Measurements from ENCODE around the gene LIPN.
"Not testable (repeated sequence)": the region's sequence is repeated elsewhere in the genome, so short reads cannot be mapped to it uniquely, and the experiment has no call there.

Gene LIPN, protein sequence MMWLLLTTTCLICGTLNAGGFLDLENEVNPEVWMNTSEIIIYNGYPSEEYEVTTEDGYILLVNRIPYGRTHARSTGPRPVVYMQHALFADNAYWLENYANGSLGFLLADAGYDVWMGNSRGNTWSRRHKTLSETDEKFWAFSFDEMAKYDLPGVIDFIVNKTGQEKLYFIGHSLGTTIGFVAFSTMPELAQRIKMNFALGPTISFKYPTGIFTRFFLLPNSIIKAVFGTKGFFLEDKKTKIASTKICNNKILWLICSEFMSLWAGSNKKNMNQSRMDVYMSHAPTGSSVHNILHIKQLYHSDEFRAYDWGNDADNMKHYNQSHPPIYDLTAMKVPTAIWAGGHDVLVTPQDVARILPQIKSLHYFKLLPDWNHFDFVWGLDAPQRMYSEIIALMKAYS

DNA sequence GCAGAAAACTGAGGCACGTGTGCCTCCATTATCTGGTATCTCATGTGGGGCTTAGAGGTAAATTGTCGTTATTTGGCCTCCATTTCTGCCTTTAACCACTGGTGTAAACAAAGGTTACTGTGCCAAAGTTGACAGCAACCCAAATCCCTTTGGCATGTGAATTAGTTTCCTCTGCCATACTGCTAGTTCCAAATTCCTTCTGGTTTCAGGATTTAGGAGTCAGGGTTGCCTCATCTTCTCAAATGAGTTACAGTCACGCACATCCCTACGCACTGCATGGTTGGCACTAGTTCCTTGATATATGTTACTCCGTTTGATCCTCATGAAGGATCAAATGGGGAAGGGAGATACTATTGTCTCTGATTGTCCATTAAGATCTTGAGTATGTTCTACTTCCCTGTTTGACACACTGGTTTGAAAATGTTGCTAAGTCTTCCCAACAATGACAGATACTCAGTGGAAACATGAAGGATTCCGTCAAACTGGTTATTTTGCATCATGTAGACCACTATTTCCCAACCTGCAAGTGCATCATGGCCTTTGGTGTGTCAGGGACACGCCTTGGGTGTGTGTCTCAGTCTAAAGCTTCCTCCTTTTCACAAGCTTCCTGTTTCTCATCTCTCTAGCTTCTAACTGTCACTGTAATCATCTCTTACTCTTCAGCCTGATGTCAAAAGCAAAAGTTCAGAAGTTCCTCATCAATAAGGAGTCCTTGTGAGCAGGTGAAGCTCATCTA, at the start of gene LIPN:
Gene LIPN, plus strand, starts transcription at position 655 of the 736 bp plus-strand sequence. CDS start 1,386 bp downstream, outside the sequence.
- no peak for DNase-seq (ENCODE audit: low read depth)

GRCh38 chr10:88715517-88715916, 44.3 kb upstream of the LIPN start:
- no peak for DNase-seq (ENCODE audit: low read depth)

DNA sequence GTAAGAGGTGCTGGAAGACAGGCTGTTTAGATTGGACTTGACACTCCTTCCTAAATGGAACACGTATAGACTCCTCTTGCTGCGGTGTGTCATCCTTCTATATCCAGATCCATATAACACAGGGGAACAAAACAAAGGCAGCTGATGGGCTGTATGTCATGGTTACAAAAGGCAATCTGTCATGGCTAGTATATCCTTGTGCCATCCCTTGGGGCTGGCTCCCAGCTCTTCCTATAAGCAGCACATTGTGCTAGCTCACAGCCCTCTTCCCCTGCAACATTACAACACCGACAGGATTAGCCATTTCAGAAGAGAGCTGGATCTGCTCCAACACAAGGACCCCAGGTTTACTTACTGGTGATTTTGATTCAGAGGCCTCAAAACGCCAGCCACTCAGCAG, 38.4 kb upstream of the LIPN start:
- DNase-seq (ENCODE audit: low read depth), result no peak

DNA sequence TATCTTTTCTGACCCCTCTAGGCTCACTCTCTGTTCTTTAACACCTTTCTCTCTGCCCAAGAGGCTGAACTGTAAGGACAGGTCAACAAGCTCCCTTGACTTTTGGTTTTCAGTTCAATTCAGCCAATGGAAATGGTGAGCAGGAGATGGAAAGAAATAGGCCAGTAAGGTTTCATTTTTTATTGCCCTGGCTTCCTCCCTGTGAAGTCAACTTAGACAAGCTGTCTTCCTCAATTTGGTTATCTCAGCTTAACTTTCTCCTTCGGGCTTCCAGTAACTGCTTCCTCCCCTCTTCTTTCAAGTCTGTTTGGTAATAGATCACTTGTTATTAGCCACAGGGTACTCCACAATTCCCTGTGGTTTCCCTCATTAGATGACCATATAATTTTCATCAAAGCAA, 34.0 kb upstream of the LIPN start:
- DNase-seq (ENCODE audit: low read depth), result no peak

DNA sequence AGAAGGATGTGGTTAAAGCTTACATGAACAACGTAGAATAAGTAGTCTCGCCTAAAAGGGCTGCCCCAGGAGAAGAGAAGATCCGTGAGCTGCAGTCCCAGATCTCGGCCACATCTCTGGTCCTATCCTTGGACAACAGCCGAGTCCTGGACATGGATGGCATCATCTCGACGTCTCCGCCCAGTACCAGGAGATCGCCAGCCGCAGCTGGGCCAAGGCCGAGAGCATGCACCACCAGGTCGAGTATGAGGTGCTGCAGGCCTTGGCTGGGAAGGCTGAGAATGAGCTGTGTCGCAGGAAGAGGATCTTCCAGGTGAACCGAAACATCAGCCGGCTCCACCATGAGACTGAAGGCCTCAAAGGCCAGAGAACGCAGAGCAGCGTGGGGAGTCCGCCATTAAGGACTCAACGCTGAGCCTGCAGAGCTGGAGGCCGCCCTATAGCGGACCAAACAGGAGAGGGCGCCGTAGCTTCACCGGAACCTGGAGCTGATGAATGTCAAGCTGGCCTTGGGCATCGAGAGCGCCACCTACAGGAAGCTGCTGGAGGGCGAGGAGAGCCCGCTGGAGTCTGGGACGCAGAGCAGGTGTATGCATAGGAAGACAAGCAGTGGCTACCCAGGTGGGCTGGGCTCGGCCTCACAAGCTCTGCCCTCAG, 31.6 kb upstream of the LIPN start:
- DNase-seq (ENCODE audit: low read depth), result no peak

DNA sequence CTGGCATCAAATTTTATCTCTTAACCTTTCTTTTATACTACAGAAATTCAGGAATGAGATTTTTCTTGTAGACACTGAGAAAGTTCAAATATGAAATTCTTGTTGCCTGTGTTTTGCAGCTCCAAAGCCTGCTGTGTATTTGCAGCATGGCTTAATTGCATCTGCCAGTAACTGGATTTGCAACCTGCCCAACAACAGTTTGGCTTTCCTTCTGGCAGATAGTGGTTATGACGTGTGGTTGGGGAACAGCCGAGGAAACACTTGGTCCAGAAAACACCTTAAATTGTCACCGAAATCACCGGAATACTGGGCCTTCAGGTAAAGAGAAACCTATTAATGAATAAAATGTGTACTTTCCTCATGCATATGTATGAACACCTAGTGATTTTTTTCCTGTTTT, 29.0 kb upstream of the LIPN start:
- no peak for DNase-seq (ENCODE audit: low read depth)

- DNase-seq (ENCODE audit: low read depth), result no peak
These were observed 28.5 kb upstream of the LIPN start for GRCh38 chr10:88731296-88731695.

- DNase-seq (ENCODE audit: low read depth), result no peak
These were observed 26.6 kb upstream of the LIPN start for GRCh38 chr10:88733215-88733614.

DNA sequence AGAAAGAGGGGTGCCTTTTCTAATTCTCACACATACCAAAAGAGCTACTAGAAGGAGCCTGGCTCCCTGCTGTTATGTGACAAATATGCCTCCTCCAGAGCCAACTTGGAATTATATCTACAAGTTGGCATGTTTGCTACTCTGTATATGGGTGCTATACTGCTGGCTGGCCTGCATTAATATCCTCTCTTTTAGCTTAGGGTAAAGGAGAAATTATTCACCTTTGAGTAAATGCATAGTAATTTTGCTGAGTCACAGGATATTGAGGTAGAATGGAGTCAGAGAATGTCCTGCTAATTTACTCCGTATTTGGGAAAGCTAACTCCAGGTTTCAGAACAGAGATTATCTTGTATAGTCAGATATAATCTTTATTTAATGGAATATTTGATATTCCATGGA, 24.2 kb upstream of the LIPN start:
- no peak for DNase-seq (ENCODE audit: low read depth)

- not testable (repeated sequence) for DNase-seq (ENCODE audit: low read depth)
These were observed 17.9 kb upstream of the LIPN start for GRCh38 chr10:88741921-88742320.

DNA sequence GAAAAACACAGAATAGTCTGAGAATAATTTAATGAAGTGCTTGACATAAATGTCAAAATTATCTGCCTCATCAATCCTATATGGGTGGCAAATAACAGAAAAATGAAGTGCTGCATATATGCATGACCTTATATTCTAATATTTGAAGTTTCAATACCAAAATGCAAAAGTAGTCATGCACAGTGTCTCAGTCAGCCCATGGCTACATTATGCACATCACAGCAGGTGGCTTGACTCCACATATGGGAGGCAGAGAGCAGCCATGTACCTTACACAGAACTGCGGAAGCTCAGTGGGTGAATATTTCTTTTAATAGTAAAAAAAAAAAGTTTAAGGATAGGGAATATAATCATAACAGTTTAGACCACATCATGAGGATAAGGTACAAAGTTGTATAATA, 17.4 kb upstream of the LIPN start:
- DNase-seq (ENCODE audit: low read depth), result no peak

DNA sequence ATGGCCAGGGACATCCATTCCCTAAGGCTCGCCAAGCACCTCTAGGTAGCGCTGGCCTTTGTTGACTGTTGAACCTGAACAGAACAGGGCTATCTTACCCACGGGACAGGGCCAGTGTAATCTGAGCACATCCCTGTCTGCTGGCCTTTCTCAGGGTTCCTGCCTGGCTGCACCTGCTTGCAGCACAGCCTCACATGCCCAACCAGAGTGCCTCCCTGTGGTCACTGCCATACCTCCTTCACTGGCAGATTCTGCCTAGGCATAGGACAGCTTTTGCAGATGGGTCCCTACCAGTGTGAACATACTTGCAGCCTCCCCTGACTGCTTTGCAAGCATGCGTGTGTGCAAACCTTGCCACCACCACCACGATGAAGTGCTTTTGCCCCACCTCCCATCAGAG, 15.8 kb upstream of the LIPN start:
- DNase-seq (ENCODE audit: low read depth), result no peak

- no peak for DNase-seq (ENCODE audit: low read depth)
These were observed 14.2 kb upstream of the LIPN start for GRCh38 chr10:88745633-88746032.

DNA sequence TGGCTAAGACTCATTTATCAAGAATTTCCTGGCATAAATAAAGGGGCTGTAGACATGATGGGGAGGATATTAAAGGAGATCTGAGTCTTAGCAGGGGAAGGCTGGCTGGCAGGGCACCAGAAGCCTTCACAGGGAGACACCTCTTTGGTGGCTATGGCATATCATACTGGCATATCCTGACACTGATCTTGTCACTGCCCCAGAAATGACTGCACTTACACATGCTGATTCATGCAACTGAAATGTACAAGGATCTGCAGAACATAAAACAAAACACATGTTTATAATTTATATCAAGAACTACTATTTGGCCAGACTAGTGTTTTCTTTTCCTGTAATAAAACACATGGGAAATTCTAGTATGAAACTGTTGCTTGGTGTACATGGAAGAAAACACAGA, 5.5 kb upstream of the LIPN start:
- DNase-seq (ENCODE audit: low read depth), result peak; percentile 61

DNA sequence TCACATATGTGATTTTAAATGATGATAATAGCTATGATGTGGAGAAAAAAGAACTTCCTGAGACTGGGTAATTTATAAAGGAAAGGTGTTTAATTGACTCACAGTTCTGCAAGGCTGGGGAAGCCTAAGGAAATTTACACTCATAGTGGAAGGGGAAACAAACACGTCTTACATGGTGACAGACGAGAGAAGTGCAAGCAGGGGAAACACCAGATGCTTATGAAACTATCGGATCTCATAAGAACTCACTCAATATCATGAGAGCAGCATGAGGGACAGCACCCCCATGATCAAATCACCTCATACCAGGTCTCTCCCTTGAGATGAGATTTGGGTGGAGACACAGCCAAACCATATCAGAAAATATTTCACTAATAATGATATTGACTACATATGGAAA, 4.1 kb upstream of the LIPN start:
- no peak for DNase-seq (ENCODE audit: low read depth)

DNA sequence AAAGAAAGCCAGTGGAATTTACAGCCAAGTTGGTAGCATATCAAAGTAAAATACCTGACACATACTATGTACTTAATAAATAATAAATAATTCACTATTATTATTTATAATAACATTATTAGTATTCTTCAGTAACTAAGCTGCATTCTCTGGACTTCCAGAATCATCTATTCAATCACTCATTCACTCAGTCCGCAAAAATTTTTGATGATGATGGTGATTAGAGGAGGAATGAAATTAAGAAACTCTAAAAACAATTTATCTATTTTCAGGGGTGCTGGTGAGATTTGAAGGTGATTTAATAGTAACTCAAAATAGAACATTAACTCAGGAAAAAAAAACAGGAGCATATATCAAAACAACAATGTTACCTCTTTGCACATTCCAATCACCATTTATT, 3.2 kb upstream of the LIPN start:
- DNase-seq (ENCODE audit: low read depth), result no peak

- no peak for DNase-seq (ENCODE audit: low read depth)
These were observed 3.1 kb downstream of the LIPN start for GRCh38 chr10:88762906-88763305.

DNA sequence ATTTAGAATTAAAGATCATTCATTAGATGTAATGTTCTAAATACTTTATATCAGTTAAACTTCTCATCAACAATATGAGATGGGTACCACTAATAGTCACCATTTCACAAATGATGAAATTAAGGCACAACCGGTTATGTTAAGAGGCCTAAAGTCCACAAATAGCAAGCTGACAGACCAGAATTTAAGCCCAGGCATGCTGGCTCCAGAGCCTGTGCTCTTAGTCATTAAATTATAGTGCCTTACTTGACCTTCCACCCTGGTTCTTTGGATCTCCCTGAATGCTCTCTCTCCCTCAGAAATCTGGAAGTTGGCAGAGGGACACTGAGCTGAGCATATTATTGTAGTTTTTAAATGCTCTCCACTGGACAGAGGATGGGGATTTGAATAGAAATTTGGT, 3.6 kb downstream of the LIPN start:
- DNase-seq (ENCODE audit: low read depth), result peak; percentile 16

- DNase-seq (ENCODE audit: low read depth), result no peak
These were observed 4.3 kb downstream of the LIPN start for GRCh38 chr10:88764110-88764509.

DNA sequence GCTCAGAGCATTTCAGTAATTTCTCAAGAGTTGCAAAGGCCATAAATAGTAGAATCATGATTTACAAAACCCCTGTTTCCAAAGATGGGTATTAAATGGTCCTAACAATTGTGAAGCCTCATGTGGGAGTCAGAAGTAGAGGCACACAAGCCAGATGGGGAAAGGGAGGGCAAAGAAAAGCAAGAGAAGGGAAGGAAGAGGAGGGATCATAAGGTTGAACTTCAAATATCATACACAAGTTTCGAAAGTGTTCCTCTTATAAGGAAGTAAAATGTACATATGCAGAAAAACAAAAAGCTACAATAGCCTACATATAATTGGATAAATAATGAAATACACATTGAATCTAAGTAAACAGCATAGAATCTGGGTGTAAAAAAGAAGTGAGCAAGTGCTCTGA, 6.0 kb downstream of the LIPN start:
- no peak for DNase-seq (ENCODE audit: low read depth)

DNA sequence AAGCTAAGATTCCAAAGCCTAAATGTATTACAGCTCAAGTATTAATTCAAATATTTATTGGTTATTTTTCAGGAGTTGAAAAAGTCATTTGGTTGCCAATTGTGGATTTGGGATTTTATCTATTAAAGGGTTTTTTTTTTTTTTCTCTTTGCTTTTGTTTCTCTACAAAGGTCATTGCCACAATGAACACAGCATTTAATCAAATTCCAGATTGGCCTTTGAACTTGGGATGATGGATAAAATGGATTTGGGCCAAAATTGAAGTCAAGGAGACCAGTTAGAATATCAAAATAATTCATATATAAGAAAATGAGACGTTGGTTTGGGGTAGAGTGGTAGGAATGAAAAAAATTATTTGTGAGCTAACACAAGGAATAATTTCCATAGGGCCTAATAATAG, 9.6 kb downstream of the LIPN start:
- DNase-seq (ENCODE audit: low read depth), result no peak

DNA sequence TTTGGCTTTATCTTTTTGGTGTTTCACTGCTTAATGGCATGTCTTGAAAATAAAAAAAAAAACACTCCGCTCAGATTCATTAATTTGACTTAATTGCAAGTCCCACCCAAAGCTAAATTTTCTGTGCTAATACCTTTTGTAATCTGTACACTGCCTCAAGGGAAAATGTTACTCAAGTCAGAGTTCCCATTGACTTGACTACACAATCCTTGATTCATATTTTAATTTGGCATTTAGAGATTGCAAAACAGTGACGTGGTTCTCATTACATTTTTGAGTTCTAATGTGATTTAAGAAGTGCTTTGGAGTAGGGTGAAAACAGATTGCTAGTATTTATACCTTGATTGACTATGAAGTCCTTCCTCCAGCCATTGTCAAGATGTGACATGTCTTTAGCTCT, 21.4 kb downstream of the LIPN start:
- no peak for DNase-seq (ENCODE audit: low read depth)

- no peak for DNase-seq (ENCODE audit: low read depth)
These were observed 22.4 kb downstream of the LIPN start for GRCh38 chr10:88782222-88782621.
